Uterine smooth muscle cell (primary cell): ENCODE measurements around the gene RPTOR. TPM values are rescaled to one million over a fixed set of nuclear protein-coding genes. Genes with fewer than 3 reads are reported as not detected.

ENCODE experiments used
- total RNA-seq: library from RNA; depleted of rRNA; stranded (reverse); fragments of >200 nt; gene quantifications from 2 replicates; pipeline ENCODE4 v1.2.3, GENCODE V29; 2014

The RPTOR gene, protein sequence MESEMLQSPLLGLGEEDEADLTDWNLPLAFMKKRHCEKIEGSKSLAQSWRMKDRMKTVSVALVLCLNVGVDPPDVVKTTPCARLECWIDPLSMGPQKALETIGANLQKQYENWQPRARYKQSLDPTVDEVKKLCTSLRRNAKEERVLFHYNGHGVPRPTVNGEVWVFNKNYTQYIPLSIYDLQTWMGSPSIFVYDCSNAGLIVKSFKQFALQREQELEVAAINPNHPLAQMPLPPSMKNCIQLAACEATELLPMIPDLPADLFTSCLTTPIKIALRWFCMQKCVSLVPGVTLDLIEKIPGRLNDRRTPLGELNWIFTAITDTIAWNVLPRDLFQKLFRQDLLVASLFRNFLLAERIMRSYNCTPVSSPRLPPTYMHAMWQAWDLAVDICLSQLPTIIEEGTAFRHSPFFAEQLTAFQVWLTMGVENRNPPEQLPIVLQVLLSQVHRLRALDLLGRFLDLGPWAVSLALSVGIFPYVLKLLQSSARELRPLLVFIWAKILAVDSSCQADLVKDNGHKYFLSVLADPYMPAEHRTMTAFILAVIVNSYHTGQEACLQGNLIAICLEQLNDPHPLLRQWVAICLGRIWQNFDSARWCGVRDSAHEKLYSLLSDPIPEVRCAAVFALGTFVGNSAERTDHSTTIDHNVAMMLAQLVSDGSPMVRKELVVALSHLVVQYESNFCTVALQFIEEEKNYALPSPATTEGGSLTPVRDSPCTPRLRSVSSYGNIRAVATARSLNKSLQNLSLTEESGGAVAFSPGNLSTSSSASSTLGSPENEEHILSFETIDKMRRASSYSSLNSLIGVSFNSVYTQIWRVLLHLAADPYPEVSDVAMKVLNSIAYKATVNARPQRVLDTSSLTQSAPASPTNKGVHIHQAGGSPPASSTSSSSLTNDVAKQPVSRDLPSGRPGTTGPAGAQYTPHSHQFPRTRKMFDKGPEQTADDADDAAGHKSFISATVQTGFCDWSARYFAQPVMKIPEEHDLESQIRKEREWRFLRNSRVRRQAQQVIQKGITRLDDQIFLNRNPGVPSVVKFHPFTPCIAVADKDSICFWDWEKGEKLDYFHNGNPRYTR (N-terminal part only)
- 26.5 and 33.6 TPM in 2 replicates for total RNA-seq

DNA sequence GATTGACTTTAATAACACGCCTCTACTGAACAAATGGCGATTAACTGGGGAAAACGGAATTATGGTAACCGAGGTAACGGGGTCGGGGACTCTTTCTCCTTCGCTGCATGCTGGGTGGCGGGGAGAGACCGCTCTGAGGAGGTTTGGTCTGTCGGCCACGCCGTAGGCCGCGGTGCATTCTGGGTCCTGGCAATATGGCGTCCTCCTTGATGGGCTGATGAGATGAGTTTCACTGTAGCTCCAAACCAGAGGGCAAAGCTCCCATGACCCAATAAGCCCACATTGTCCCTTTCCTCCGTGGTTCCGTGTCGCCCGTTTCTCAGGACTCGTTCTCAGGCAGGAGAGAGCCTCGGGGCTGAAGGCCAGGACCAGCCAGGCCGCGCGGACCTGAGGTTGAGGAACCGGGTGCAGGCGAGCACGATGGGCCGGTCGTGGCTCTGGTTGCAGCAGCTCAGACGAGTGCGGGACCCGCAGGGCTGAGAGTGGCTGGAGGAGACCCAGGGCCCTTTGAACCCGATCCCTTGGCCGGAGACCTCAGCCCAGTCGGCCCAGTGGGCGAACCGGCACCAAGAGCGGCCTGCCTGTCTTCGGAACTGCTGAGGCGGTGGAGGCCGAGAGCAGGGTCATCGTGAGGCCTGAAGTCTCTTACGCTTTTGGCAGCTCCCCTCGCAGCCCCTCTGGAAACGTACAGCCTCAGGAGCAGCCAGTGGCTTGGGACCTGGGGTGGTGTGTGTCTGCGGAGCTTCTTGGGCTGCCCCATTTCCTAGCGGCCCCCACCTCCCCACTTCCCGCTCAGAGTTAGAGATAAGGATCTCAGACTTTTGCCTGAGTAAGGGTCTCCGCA, at the start of gene RPTOR:
RPTOR (plus strand) TSS at position 184 of the 844 bp plus-strand sequence. CDS start 792 bp downstream, outside the sequence.

DNA sequence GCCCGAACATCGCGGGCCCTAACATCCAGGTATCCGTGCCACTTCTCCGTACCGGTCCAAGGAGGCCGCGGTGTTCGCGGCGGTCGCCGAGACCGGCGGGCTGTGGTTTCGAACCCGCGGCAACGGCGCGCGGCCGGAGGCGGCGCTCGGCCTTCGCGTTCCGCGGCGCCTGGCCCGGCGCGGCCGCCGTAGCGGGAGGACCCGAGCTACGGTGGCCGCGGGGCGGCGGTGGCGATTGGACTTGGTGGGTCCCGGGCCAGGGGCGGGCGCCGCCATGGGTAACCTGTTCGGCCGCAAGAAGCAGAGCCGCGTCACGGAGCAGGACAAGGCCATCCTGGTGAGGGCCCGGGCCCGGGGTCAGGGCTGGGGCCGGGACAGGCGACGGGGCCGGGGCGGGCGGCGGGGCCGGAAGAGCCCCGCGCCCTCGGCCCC, 447.0 kb downstream of the RPTOR start, which contains the start of gene CHMP6:
CHMP6 (plus strand) TSS at position 197 of the 432 bp plus-strand sequence; CDS start at position 275, 78 bp downstream.

Other genes starting within 250 kb of the RPTOR start
- 23.5 and 27.0 TPM in 2 replicates for gene ENDOV, start 129.7 kb upstream of the RPTOR start, total RNA-seq
- gene NPTX1, start 68.2 kb upstream of the RPTOR start, total RNA-seq, result 1.5 and 4.9 TPM in 2 replicates